ENCODE measurements around the gene COX17. TPM values are rescaled to one million over a fixed set of nuclear protein-coding genes. Genes with fewer than 3 reads are reported as not detected.

Gene COX17
- total RNA-seq (2022), result 48.4 and 51.3 TPM in 2 replicates
- Bru-seq, nascent RNA, result percentile 87 among the genes with signal in this experiment
- BruChase-seq, experiment 1, labeled RNA remaining after a 6-hour chase, result percentile 74 among the genes with signal in this experiment
- BruChase-seq, experiment 2, labeled RNA remaining after a 2-hour chase, result percentile 71 among the genes with signal in this experiment
- long read RNA-seq, transcript COX17-201 (3 exons, 684 nt), result major isoform, 248 of 263 reads
- long read RNA-seq, partial matches to known transcripts, result 3 of 263 reads
- long read RNA-seq, other reads (novel, unspliced or antisense), result 5 of 263 reads

- peak; percentile 93 for DNase-seq
- no peaks in the 10 kb centered on the region for H3K27me3 Mint-ChIP-seq (ENCODE audit: unreplicated experiment)
- intact Hi-C loops (cut with micrococcal nuclease; ENCODE audit: unreplicated experiment), result loop anchor here (10.0 kb wide), 1 partner anchor 212 kb away; the partner anchor contains the start of genes POGLUT1 and TMEM39A
- no TSS peak for BruUV-seq (replicated peaks)
- no peaks in the 10 kb centered on the region for H3K9me3 Mint-ChIP-seq (ENCODE audit: low read depth, unreplicated experiment)
- H3K36me3 Mint-ChIP-seq (ENCODE audit: insufficient read depth, unreplicated experiment), result peaks cover 13% of the 10 kb centered on the region
- CTCF ChIA-PET, result no interaction called here
- peak within 1 kb of the TSS; percentile 76 for H3K4me3 Mint-ChIP-seq (ENCODE audit: low read depth, unreplicated experiment)
- H3K4me1 Mint-ChIP-seq (ENCODE audit: low read depth, unreplicated experiment), result no peaks in the 10 kb centered on the region
- H3K27ac Mint-ChIP-seq (ENCODE audit: unreplicated experiment), result peak within 1 kb of the TSS; percentile 94
- TF ChIP-seq CTCF (IDR thresholded peaks at IDR 0.05; ENCODE audit: unreplicated experiment), result no peak
Observed at GRCh38 chr3:119676771-119677640, at the start of gene COX17. Gene COX17 (minus strand): TSS chr3:119677406. CDS start chr3:119677310, 96 bp downstream.

- CTCF ChIA-PET, result no interaction called here
- H3K27me3 Mint-ChIP-seq (ENCODE audit: unreplicated experiment), result no peaks in the 10 kb centered on the region
- TF ChIP-seq CTCF (IDR thresholded peaks at IDR 0.05; ENCODE audit: unreplicated experiment), result no peak
- no peaks in the 10 kb centered on the region for H3K36me3 Mint-ChIP-seq (ENCODE audit: insufficient read depth, unreplicated experiment)
- no peaks in the 10 kb centered on the region for H3K9me3 Mint-ChIP-seq (ENCODE audit: low read depth, unreplicated experiment)
- BruUV-seq (replicated peaks), result no TSS peak
- intact Hi-C loops (cut with micrococcal nuclease; ENCODE audit: unreplicated experiment), result no loop called here
- no peak overlapping the region for H3K27ac Mint-ChIP-seq (ENCODE audit: unreplicated experiment)
- no peaks in the 10 kb centered on the region for H3K4me1 Mint-ChIP-seq (ENCODE audit: low read depth, unreplicated experiment)
- DNase-seq, result no peak
- no peak overlapping the region for H3K4me3 Mint-ChIP-seq (ENCODE audit: low read depth, unreplicated experiment)
Observed at GRCh38 chr3:119726909-119727308, 49.7 kb upstream of the COX17 start.

- BruUV-seq (replicated peaks), result no TSS peak
- Mint-ChIP-seq H3K4me1 (ENCODE audit: low read depth, unreplicated experiment) (no peaks in the 10 kb centered on the region), H3K36me3 (ENCODE audit: insufficient read depth, unreplicated experiment) (no peaks in the 10 kb centered on the region), H3K27me3 (ENCODE audit: unreplicated experiment) (no peaks in the 10 kb centered on the region), H3K9me3 (ENCODE audit: low read depth, unreplicated experiment) (no peaks in the 10 kb centered on the region), H3K4me3 (ENCODE audit: low read depth, unreplicated experiment) (no peak overlapping the region), H3K27ac (ENCODE audit: unreplicated experiment) (no peak overlapping the region)
- intact Hi-C loops (cut with micrococcal nuclease; ENCODE audit: unreplicated experiment), result no loop called here
- no peak for DNase-seq
- no peak for TF ChIP-seq CTCF (IDR thresholded peaks at IDR 0.05; ENCODE audit: unreplicated experiment)
- CTCF ChIA-PET, result no interaction called here
Observed at GRCh38 chr3:119723022-119723421, 45.8 kb upstream of the COX17 start.

- H3K4me1 Mint-ChIP-seq (ENCODE audit: low read depth, unreplicated experiment), result no peaks in the 10 kb centered on the region
- no peak overlapping the region for H3K4me3 Mint-ChIP-seq (ENCODE audit: low read depth, unreplicated experiment)
- CTCF ChIA-PET, result no interaction called here
- no peak overlapping the region for H3K27ac Mint-ChIP-seq (ENCODE audit: unreplicated experiment)
- intact Hi-C loops (cut with micrococcal nuclease; ENCODE audit: unreplicated experiment), result no loop called here
- no peaks in the 10 kb centered on the region for H3K27me3 Mint-ChIP-seq (ENCODE audit: unreplicated experiment)
- TF ChIP-seq CTCF (IDR thresholded peaks at IDR 0.05; ENCODE audit: unreplicated experiment), result no peak
- DNase-seq, result no peak
- no peaks in the 10 kb centered on the region for H3K36me3 Mint-ChIP-seq (ENCODE audit: insufficient read depth, unreplicated experiment)
- H3K9me3 Mint-ChIP-seq (ENCODE audit: low read depth, unreplicated experiment), result no peaks in the 10 kb centered on the region
- no TSS peak for BruUV-seq (replicated peaks)
Observed at GRCh38 chr3:119717520-119717919, 40.3 kb upstream of the COX17 start.

All from Calu3 (cell line).